H54 (cell line): Measurements from ENCODE around the gene OOSP1.
"Not testable (repeated sequence)": the region's sequence is repeated elsewhere in the genome, so short reads cannot be mapped to it uniquely, and the experiment has no call there.

ENCODE experiments used
- DNase-seq: peaks from one replicate; pipeline ENCODE4 v3.0.0; 2011; ENCODE audit warnings: low spot score, mixed read lengths; ENCODE audit not compliant: insufficient read length
- FAIRE-seq: peaks from 3 replicates; lab custom pipeline; 2011; peaks lifted over from hg19 to GRCh38; lab: Jason Lieb, UNC
- POLR2A ChIP-seq: IDR thresholded peaks from 2 replicates; pipeline ENCODE4 v1.6.1; 2011; ENCODE audit warnings: low read depth, mild to moderate bottlenecking, low read length

The OOSP1 gene, protein sequence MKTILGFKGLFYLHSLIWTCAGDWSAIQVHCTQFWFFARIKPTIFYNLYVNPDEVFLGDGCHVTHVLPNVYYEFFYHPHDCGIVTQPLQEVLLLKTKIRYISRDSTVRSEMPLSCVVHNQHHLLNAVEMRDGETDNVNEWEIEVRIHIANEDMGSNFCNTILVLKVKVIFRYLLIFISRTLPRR

DNA sequence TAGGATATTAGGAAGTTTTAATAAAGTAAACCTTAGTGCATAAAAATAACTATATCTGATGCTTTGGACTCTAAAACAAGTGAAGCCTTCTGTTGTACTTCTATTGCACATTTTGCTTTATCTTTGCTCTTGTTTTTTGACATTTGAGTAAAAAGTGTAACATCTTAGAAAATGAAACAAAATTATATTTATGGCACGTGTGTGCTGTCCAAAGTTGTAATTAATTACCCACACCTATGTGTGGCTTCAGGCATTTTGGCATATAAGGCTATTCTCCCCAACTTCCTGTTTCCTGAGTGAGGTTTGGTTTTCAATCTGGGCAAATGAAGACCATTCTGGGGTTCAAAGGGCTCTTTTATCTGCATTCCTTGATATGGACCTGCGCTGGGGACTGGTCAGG is at the start of gene OOSP1:
TSS of gene OOSP1 (plus strand) at position 301 of the 400 bp plus-strand sequence. CDS start at position 324, 23 bp downstream.
- no peak for TF ChIP-seq POLR2A
- DNase-seq (no peak), FAIRE-seq (no peak)

DNA sequence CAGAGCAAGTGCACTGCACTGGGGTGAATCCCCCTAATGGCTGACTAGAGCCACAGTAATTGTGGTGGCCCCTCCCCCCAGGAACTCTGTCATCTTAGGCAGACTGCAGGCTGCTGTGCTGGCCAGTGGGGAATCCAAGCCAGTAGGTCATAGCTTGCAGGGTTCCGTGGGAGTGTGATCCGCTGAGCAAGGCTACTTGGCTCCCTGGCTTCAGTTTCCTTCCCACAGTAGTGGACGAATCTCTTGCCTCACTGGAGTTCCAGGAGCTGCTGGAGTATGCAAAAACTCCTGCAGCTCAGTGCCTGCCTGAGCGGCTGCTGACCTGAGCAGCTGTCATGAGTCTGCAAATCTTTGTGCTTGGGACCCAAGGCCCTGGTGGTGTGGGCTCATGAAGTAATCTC is 46.5 kb upstream of the OOSP1 start:
- no peak for TF ChIP-seq POLR2A
- no peak for DNase-seq
- no peak for FAIRE-seq

DNA sequence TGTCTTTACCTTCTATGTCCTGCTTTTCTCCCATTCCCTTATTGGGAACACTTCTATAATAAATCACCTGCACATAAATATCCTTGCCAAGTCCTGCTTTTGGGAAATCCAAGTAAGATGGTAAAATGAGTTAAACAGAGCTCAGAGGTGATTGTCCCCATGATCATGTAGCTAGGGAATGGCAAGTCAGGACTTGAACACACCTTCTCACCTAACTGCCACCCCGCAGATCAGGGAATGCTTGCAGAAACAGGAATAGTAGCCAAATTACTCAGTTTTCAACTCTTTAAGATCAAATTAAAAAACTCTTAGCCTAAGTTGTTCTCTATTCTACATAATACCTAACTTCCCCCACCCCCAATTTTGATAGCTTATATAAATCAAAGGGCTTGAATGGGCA is 43.6 kb upstream of the OOSP1 start:
- no peak for TF ChIP-seq POLR2A
- DNase-seq (no peak), FAIRE-seq (no peak)

DNA sequence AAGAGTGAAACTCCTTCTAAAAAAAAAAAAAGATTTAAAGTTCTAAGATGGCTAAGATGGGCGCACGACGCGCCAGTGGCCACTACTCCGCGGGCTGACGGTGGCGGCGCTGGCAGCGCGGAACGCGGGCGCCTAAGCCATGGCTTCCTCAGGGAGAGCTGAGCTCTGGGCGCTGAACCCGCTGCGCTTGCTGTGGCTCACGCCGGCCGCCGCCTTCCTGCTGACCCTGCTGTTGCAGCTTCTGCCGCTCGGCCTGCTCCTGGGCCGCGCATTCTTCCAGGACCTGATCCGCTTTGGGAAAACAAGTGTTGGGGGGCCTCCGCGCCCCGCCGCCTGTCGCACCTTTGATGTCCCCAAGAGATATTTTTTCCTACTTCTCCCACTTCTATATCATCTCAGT is 40.2 kb upstream of the OOSP1 start:
- no peak for DNase-seq
- no peak for FAIRE-seq
- TF ChIP-seq POLR2A, result no peak

DNA sequence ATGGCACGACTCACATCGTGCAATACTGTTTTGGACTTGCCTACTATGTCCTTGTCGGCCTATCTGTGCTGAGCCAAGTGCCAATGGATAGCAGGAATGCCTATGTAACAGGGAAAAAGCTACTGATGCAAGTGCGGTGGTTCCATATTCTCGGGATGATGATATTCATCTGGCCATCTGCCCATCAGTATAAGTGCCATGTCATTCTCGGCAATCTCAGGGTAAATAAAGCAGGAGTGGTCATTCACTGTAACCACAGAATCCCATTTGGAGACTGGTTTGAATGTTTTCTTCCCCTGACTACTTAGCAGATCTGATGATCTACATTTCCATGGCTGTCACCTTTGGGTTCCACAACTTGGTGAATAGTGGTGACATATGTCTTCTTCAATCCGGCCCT is 39.6 kb upstream of the OOSP1 start:
- no peak for DNase-seq
- TF ChIP-seq POLR2A, result no peak
- no peak for FAIRE-seq

DNA sequence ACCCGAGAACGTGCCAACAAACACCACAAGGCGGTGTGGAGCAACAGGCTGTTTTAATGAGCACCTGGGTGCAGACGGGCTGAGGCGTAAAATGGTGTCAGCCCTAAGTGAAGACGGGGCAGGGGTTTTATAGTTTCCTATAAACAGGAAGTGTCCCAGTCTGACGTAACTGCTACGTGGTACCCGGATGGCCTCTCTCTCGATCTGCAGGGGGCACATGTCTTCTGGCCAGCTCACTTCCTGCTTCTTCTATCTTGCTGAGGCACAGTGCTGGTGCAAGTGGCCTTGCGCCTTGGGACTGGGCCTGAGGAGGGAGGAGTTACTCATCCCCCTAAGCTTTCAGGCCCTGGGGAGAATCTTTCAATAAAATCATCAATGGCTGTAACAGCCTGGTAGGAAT is 38.7 kb upstream of the OOSP1 start:
- FAIRE-seq (peak; percentile 55), DNase-seq (peak; percentile 14)
- no peak for TF ChIP-seq POLR2A

DNA sequence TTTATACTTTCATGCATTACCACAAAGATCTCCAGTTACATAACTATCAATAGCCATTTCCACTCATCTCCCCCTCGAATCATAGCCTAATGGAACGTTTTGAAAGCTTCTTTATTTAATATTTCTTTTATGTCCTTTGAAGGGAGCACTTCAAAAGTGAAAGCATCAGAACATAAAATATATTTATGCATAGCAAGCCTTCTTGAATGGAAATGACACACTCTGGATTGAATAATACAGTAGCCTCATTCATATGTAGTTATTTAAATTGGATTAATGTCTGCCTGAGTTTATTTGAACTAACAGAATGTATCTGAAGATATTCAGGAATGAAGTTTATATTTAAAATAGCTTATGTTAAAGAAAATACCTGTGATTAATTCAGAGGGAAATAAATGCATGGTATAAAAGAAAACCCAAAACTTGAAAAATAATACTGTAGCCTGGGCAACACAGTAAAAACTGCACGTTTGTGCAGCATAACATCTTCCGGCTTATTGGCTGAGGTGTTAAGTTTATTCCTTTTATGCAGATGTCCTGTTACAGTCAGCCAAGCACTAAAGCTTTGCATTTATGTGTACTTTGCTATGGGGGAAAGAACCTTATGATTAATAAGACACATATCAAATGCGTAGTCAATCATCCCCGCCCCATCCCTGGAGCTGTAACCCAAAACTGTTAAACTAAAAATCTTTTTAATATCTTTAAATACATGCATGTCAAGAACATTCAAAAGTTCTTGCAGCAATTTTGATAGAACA is 37.7 kb upstream of the OOSP1 start:
- DNase-seq (no peak), FAIRE-seq (no peak)
- no peak for TF ChIP-seq POLR2A

DNA sequence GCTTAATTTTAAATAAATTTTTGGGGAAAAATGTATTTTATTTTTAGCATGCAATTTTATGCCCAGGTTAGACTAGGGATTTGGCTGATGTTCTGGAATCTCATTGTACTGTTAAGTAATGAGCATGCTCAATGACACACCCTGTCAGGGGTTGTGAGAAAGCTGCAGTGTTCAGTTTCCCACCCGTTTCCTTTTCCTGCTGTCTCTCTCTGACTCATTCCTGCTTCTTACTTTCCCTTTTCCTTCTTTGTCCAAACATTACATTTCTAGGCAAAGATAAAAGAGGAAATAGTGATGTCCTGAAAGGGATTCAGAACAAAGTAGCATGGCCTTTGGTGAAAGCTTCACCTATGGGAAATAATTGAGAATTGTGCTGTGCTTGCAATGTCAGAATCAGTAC is 36.9 kb upstream of the OOSP1 start:
- no peak for TF ChIP-seq POLR2A
- DNase-seq (peak; percentile 38), FAIRE-seq (peak; percentile 82)

DNA sequence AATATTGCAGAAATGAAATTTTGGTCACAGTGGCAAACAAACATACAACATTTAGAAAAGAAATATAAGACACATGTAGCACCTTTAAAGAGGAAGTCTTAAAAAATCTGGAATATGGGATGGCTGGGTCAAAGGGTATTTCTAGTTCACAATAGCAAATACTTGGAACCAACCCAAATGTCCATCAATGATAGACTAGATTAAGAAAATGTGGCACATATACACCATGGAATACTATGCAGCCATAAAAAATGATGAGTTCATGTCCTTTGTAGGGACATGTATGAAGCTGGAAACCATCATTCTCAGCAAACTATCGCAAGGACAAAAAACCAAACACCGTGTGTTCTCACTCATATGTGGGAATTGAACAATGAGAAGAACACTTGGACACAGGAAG is 34.7 kb upstream of the OOSP1 start:
- not testable (repeated sequence) for FAIRE-seq, DNase-seq

DNA sequence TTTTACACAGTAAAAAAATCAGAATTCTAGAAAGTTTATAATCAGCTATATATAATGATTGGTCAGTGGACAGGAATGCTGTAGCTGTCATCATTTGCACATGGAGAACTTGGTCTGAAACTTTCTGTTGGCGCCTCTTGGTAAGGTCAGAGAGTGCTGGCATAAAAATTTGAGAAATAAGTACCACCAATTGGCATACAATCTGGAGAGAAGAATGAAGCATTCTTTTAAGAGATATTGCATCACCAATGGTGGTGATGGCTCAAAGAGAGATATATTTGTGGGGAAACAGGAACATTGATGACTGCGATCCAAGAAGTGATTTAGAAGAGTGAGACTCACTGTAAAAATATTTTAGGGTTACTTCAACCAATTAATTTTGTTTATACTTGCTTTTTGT is 19.8 kb upstream of the OOSP1 start:
- TF ChIP-seq POLR2A, result no peak
- DNase-seq (no peak), FAIRE-seq (no peak)

DNA sequence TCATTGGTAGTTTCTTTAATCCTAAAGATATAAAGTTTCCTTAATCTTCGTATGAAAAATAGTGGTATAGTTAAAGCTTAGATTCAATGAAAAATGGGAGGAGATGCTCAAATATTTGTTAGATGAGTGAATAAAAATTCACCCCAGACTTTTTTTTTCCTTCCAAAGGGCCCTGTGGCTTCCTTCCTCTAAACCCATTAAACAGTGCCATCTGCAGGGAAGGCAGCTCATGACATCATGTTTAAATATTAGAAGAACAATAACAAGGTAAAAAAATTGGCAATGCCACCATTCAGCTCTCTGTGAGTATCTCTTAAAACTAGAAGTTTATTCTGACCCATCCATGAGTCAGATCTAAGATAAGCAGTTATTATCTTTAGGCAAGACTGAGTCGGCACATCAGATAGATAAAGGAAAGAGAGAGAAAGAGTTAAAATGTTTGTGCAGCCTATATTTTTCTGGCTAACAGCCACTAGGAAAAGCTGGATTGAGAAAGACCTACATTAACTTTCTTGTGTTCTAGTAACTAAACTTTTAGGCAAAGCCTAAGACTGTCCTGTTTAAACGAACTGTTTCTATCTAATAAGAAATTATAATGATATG is 19.1 kb upstream of the OOSP1 start:
- FAIRE-seq (no peak), DNase-seq (no peak)
- no peak for TF ChIP-seq POLR2A

DNA sequence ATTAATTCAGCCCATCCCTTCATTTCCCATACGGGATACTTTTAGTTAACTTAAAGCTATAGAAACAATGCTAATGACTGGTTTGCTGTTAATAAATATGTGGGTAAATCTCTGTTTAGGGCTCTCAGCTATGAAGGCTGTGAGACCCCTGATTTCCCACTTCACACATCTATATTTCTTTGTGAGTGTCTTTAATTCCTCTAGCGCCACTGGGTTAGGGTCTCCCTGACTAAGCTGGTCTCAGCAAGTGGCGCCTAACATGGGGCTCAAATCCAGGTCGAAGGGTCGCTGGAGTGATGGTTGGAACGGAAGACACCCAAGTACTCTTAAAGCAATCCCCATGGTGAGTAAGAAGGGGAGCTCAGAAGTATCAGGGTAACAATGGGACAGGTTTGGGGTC is 14.4 kb upstream of the OOSP1 start:
- no peak for FAIRE-seq
- no peak for DNase-seq
- no peak for TF ChIP-seq POLR2A

DNA sequence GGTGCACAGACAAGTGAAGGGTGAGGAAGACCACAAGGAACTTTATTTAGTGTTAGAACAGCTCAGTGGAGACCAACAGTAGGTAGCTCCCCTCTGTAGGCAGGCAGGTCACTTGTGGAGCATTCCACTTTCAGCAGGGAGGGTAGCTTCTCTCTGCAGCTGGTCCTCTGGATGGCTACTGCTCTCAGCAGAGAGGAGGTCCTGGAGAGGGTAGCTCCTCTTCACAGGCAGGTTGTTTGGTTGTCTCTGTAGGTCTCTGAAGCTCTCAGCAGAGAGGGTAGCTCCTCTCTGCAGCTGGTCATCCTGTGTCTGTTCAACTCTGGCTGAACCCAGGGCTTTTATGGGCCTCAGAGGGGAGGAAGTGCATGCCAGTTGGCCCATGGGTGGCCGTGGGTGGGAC is 6.5 kb upstream of the OOSP1 start:
- no peak for DNase-seq
- FAIRE-seq, result no peak

DNA sequence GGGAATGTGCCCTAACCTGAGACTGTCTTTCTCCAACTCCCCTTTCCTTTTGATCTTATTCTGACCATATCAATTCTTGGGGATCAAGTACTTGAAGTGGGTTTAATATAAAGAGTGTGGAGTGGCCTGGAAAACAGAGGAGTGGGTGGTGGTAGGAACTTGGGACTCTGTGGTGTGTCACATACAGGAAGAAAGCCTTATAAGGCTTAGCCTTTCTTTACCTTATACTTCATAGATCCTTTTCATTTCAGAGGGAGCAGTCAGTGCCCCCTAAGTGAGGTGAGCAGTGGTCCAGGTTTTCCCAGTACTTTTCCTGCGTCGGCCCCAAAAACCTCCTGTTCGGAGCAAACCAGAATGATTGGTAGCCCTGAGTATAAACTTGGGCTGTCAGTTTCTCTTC is 486 bp downstream of the OOSP1 start:
- DNase-seq (no peak), FAIRE-seq (no peak)
- TF ChIP-seq POLR2A, result no peak

More for the DNA sequence above, 6.5 kb upstream of the OOSP1 start:
- TF ChIP-seq POLR2A, result no peak

DNA sequence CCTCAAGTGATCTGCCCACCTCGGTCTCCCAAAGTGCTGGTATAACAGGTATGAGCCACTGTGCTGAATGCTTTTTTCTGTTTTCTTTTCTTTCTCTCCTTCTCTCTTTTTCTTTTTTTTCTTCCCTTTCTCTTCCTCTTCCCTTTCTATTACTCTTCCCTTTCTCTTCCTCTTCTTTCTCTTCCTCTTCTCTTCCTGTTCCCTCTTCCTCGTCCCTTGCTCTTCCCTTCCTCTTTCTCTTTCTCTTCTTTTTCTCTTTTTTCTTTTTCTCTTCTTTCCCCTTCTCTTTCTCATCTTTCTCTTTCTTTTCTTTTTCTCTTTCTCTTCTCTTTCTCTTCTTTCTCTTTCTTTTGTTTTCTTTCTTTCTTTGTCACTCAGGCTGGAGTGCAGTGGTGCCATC is 1.2 kb downstream of the OOSP1 start:
- FAIRE-seq, result no peak
- DNase-seq, result no peak
- TF ChIP-seq POLR2A, result no peak
